ENCODE data around the gene SDHB. TPM values are rescaled to one million over a fixed set of nuclear protein-coding genes. Genes with fewer than 3 reads are reported as not detected.

The SDHB gene
- total RNA-seq, 4 donors from 2014 or later, result 238 to 405 (median 328) TPM

DNA sequence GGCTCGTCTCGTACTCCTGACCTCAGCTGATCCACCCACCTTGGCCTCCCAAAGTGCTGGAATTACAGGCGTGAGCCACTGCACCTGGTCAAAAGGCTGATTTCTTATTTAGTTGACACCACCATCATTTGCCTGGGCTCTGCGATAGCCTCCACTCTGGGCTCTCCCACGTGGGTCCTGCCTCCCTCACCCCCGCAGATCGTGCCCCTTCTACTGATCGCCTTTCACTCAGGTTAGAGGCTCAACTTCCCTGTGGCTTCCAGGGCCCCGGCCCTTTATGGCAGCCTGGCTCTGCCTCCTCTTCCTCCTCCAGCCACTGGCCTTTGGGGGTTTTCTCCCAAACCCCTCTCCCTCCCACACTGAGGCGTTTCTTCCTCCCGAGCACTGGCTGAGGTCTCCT, 70.9 kb downstream of the SDHB start:
- no peaks in the 10 kb centered on the region for H3K9me3 ChIP-seq
- H3K4me1 ChIP-seq, result no peaks in the 10 kb centered on the region
- peaks cover 0 to 12% of the 10 kb centered on the region in 2 donors for H3K36me3 ChIP-seq
- no peak for ATAC-seq
- no peak for TF ChIP-seq POLR2A (IDR thresholded peaks at IDR 0.05)
- TF ChIP-seq, protein P1, sequence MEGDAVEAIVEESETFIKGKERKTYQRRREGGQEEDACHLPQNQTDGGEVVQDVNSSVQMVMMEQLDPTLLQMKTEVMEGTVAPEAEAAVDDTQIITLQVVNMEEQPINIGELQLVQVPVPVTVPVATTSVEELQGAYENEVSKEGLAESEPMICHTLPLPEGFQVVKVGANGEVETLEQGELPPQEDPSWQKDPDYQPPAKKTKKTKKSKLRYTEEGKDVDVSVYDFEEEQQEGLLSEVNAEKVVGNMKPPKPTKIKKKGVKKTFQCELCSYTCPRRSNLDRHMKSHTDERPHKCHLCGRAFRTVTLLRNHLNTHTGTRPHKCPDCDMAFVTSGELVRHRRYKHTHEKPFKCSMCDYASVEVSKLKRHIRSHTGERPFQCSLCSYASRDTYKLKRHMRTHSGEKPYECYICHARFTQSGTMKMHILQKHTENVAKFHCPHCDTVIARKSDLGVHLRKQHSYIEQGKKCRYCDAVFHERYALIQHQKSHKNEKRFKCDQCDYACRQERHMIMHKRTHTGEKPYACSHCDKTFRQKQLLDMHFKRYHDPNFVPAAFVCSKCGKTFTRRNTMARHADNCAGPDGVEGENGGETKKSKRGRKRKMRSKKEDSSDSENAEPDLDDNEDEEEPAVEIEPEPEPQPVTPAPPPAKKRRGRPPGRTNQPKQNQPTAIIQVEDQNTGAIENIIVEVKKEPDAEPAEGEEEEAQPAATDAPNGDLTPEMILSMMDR (IDR thresholded peaks at IDR 0.05 in 4 of 5, conservative IDR thresholded peaks at IDR 0.05 in 1 of 5), result no peak
- no peak for DNase-seq
- no peak overlapping the region for H3K4me3 ChIP-seq
- no peak overlapping the region for H3K27ac ChIP-seq
- intact Hi-C loops (cut with DNase I; ENCODE audit: low total_unique reads), result no loop called here
- peaks cover 4 to 14% (median 13%) of the 10 kb centered on the region in 3 donors for H3K27me3 ChIP-seq
- in situ Hi-C loops (cut with MboI; ENCODE audit: low sequenced_read_pairs in 4 of 4), result no loop called here

DNA sequence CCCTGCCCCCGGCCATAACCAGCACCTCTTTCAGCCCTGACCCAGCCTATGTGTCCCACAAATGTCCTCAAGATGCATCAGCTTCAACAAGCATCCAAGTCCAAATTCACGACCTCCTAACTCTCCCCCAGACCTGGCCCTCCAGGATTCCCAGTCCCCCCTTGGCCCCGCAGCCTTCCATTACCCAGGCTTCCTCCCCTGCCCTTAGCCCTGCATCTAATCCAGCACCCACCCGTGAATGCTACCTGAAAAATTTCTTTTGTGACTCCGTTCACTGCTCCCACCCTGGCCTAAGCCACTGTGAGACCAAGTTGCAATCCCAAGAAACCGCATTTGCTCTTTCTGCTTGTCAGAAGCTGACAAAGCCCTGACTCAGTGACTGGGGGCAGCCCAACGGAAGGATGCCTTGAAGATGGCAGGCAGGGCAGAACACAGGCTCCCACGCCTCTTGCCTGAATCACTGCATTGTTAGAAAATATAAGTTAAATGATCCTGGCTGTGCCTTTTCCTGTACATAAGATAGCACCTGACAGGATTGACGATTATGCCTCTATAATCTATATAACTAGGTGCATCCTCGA, 72.5 kb downstream of the SDHB start:
- H3K4me3 ChIP-seq, result no peak overlapping the region
- H3K27me3 ChIP-seq, result peaks cover 4 to 14% (median 13%) of the 10 kb centered on the region in 3 donors
- H3K27ac ChIP-seq, result no peak overlapping the region
- DNase-seq (no peak), ATAC-seq (no peak)
- intact Hi-C loops (cut with DNase I; ENCODE audit: low total_unique reads) (no loop called here), in situ Hi-C loops (cut with MboI; ENCODE audit: low sequenced_read_pairs in 4 of 4) (no loop called here)
- TF ChIP-seq, protein P1 (IDR thresholded peaks at IDR 0.05 in 4 of 5, conservative IDR thresholded peaks at IDR 0.05 in 1 of 5), result no peak
- no peak for TF ChIP-seq POLR2A (IDR thresholded peaks at IDR 0.05)
- no peaks in the 10 kb centered on the region for H3K36me3 ChIP-seq
- no peaks in the 10 kb centered on the region for H3K4me1 ChIP-seq
- H3K9me3 ChIP-seq, result no peaks in the 10 kb centered on the region

DNA sequence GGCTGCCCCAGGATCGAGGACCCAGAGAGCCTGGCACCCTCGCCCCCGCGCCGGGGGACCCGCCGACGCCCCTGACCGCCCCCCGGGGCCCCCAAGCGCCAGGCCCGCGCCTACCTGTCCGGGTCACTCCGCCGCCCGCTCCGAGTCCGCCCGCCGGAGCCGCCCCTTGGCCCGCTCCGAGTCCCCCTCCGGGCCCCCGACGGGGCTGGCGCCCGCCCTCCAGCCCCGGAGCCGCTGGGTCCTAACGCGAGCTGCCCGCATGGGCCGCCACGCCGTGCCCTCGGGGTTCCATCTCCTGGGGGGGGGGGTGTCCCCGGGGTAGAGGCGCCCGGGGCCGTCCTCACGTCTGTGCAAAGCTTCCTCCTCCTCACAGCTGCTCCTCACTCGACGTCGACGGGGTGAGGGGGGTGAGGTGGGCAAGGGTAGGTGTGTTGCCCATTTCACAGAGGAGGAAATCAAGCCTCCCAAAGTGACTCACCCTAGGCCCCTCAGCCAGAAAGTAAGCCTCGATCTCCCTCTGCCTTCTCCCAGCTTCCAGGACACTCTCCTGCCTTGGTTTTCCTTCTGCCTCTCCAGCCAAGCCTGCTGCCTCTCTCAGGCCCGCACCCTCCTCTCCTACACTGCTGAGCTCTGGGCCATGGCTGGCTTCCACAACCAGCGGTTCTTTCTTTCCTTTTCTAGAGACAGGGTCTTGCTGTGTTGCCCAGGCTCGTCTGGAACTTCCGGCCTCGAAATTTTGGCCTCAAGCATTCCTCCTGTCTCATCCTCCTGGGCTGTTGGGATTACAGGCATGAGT, 73.2 kb downstream of the SDHB start, which contains the start of gene MFAP2:
Gene MFAP2 (minus strand): TSS at position 148 of the 796 bp plus-strand sequence. CDS start 2,347 bp downstream, outside the sequence.
- H3K27me3 ChIP-seq, result peaks cover 4 to 14% (median 13%) of the 10 kb centered on the region in 3 donors
- H3K36me3 ChIP-seq, result no peaks in the 10 kb centered on the region
- H3K27ac ChIP-seq, result peak within 1 kb of the TSS in 2 of 4 donors; percentile 43 to 50
- no peaks in the 10 kb centered on the region for H3K4me1 ChIP-seq
- no peaks in the 10 kb centered on the region for H3K9me3 ChIP-seq
- no peak for ATAC-seq
- intact Hi-C loops (cut with DNase I; ENCODE audit: low total_unique reads), result no loop called here
- DNase-seq, result no peak
- in situ Hi-C loops (cut with MboI; ENCODE audit: low sequenced_read_pairs in 4 of 4), result no loop called here
- peak within 1 kb of the TSS in 3 of 4 donors; percentile 22 to 33 (median 30) for H3K4me3 ChIP-seq
- TF ChIP-seq POLR2A (IDR thresholded peaks at IDR 0.05), result no peak
- TF ChIP-seq, protein P1 (IDR thresholded peaks at IDR 0.05 in 4 of 5, conservative IDR thresholded peaks at IDR 0.05 in 1 of 5), result no peak

DNA sequence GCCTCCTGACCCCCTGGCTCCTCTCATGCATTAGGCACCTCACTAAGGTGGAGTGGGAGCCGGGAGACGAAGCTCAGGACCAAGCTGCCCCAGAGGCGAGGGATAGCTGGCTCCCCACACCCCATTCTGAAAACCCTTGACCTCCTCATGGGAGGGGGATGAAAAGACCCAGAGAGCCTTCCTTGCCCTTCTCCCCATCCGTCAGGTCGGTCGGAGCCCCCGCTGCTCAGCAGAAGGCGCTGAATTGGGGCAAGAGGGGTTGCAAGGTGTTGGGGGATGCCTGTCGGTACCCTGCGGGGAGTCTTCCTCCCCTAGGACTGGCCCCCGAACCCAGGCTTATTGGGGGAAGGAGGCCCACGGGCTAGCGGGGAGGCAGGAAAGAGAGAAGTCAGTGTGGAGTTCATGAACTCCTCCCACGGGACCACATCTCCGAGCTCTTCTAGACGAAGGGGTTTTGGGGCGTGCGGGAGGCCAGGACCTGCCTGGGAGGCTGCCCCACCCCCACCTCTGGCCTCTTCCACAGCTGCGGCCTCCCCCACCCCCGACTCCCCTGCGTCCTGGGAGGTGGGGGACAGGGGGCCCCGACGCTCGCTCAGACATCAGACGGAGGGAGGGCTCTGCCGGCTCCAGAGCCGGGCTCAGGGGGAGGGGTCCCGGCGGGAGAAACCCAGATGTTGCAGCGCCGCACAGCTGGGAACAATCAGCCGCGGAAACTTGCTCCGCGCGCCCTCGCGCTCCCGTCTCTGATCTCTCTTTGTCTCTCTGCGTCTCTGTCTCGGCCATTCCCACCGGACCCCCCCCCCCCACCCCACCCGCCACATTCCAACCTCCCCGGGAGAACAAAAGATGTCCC, 74.1 kb downstream of the SDHB start:
- Histone ChIP-seq H3K27me3 (peaks cover 4 to 14% (median 13%) of the 10 kb centered on the region in 3 donors), H3K4me3 (peak overlapping the region in 3 of 4 donors; percentile 22 to 30 (median 22)), H3K27ac (peak overlapping the region in 2 of 4 donors; percentile 43 to 50), H3K4me1 (no peaks in the 10 kb centered on the region), H3K36me3 (no peaks in the 10 kb centered on the region), H3K9me3 (no peaks in the 10 kb centered on the region)
- intact Hi-C loops (cut with DNase I; ENCODE audit: low total_unique reads), result no loop called here
- TF ChIP-seq POLR2A (IDR thresholded peaks at IDR 0.05), result no peak
- TF ChIP-seq, protein P1 (IDR thresholded peaks at IDR 0.05 in 4 of 5, conservative IDR thresholded peaks at IDR 0.05 in 1 of 5), result no peak
- DNase-seq (no peak), ATAC-seq (no peak)
- in situ Hi-C loops (cut with MboI; ENCODE audit: low sequenced_read_pairs in 4 of 4), result no loop called here

Data from gastrocnemius medialis (tissue), 4 donors.